ENCODE data around the gene PERM1. TPM values are rescaled to one million over a fixed set of nuclear protein-coding genes. Genes with fewer than 3 reads are reported as not detected.
A peak's percentile ranks its signal among the peaks of the same experiment; 100 is the strongest.

Gene PERM1
- total and polyA plus RNA-seq, 2 donors (not counting 1 experiment from before 2014, with no cell fraction given), result 0.03 to 0.17 TPM

DNA sequence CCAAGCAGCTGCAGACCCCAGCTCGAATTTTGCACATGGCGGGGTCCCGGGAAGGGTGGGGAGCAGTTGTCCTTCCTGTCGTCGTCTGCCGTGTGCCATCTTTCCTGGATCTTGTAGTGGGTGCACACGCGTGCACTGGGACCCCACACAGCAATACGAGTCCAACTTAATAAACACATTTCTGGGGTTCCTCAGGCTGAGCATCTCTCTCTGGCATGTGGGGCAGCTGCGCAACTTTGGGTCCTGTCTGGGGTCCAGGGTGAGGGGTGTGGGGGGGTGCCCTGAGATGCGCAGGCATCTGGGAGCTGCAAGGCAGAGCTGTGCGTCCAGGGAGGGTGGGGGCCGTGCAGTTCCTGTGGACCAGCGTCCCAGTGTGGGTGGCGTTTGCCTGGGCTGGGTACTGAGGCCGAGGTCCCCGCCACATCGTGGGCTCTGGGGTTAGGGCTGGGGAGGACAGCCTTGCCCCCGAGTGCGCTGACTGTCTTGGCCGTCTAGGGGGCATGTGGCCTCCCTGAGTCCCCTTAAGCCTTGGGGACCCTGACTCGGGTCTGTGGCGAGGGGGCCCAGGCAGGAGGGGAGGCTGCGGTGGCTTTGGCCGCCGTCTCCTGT, 16.3 kb downstream of the PERM1 start:
- H2AFZ ChIP-seq (ENCODE audit: low read length), result no peak overlapping the region
- TF ChIP-seq, protein P1, sequence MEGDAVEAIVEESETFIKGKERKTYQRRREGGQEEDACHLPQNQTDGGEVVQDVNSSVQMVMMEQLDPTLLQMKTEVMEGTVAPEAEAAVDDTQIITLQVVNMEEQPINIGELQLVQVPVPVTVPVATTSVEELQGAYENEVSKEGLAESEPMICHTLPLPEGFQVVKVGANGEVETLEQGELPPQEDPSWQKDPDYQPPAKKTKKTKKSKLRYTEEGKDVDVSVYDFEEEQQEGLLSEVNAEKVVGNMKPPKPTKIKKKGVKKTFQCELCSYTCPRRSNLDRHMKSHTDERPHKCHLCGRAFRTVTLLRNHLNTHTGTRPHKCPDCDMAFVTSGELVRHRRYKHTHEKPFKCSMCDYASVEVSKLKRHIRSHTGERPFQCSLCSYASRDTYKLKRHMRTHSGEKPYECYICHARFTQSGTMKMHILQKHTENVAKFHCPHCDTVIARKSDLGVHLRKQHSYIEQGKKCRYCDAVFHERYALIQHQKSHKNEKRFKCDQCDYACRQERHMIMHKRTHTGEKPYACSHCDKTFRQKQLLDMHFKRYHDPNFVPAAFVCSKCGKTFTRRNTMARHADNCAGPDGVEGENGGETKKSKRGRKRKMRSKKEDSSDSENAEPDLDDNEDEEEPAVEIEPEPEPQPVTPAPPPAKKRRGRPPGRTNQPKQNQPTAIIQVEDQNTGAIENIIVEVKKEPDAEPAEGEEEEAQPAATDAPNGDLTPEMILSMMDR (conservative IDR thresholded peaks at IDR 0.05 in 1 of 2, IDR thresholded peaks at IDR 0.05 in 1 of 2; ENCODE audit: low read depth in 1 of 2, low read length in 2 of 2), result no peak
- no peak for TF ChIP-seq EZH2 (IDR thresholded peaks at IDR 0.05; ENCODE audit: low read length, missing control alignments)
- peak overlapping the region in 1 of 4 experiments; percentile 69 for H3K4me3 ChIP-seq (replicated peaks in 1 of 4; ENCODE audit: control extremely low read depth in 1 of 4, insufficient read depth in 1 of 4, low read depth in 3 of 4, low read length in 4 of 4)
- peak overlapping the region; percentile 90 for H3K27ac ChIP-seq (ENCODE audit: insufficient read depth, low read length)
- H3K9me3 ChIP-seq (ENCODE audit: control insufficient read depth, insufficient read depth, low read depth, low read length), result no peaks in the 10 kb centered on the region
- peaks cover 2% of the 10 kb centered on the region for H3K79me2 ChIP-seq (ENCODE audit: control insufficient read depth, insufficient read depth, low read length)
- H3K9ac ChIP-seq (ENCODE audit: insufficient read depth, low read length), result no peak overlapping the region
- no peaks in the 10 kb centered on the region for H4K20me1 ChIP-seq (ENCODE audit: control insufficient read depth, extremely low read depth, insufficient read depth, low read length)
- DNase-seq (ENCODE audit: low read depth in 2 of 2), result no peak
- H3K4me2 ChIP-seq (ENCODE audit: extremely low read depth, insufficient read depth, low read length), result no peak overlapping the region
- H3K27me3 ChIP-seq (ENCODE audit: control insufficient read depth, insufficient read depth, low read length), result no peaks in the 10 kb centered on the region
- peaks cover 8% of the 10 kb centered on the region for H3K4me1 ChIP-seq (ENCODE audit: control insufficient read depth, extremely low read depth, insufficient read depth, low read length)
- peaks cover 10% of the 10 kb centered on the region for H3K36me3 ChIP-seq (ENCODE audit: control insufficient read depth, insufficient read depth, low read length)

DNA sequence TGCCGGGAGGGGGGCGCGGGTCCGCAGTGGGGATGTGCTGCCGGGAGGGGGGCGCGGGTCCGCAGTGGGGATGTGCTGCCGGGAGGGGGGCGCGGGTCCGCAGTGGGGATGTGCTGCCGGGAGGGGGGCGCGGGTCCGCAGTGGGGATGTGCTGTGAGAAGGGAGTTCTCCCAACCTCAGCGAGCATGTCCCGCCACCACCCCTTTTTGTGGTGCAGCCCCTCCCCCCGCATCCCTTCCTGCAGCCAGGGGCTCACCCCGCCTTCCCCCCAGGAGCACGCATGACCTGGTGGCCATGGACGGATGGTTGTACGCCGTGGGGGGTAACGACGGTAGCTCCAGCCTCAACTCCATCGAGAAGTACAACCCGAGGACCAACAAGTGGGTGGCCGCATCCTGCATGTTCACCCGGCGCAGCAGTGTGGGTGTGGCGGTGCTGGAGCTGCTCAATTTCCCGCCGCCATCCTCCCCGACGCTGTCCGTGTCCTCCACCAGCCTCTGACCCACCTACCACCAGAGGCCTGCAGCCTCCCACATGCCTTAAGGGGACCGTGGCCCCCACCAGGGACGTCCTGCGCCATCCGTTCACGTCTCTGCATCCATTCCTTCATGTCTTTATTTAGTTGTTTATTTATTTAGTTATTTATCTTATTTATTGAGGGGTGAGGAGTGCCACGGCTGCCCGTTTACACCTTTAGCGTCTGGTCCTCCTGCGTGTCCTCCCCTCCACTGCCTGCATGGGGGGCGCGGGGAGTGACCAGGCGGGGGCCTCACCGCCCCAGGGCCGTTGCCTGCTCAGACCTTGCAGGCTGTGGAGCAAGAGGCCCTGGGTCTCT, 17.0 kb downstream of the PERM1 start:
- no peak for TF ChIP-seq EZH2 (IDR thresholded peaks at IDR 0.05; ENCODE audit: low read length, missing control alignments)
- H3K4me1 ChIP-seq (ENCODE audit: control insufficient read depth, extremely low read depth, insufficient read depth, low read length), result peaks cover 8% of the 10 kb centered on the region
- H2AFZ ChIP-seq (ENCODE audit: low read length), result no peak overlapping the region
- no peaks in the 10 kb centered on the region for H4K20me1 ChIP-seq (ENCODE audit: control insufficient read depth, extremely low read depth, insufficient read depth, low read length)
- peaks cover 10% of the 10 kb centered on the region for H3K36me3 ChIP-seq (ENCODE audit: control insufficient read depth, insufficient read depth, low read length)
- H3K27ac ChIP-seq (ENCODE audit: insufficient read depth, low read length), result no peak overlapping the region
- H3K4me2 ChIP-seq (ENCODE audit: extremely low read depth, insufficient read depth, low read length), result no peak overlapping the region
- H3K27me3 ChIP-seq (ENCODE audit: control insufficient read depth, insufficient read depth, low read length), result no peaks in the 10 kb centered on the region
- peaks cover 2% of the 10 kb centered on the region for H3K79me2 ChIP-seq (ENCODE audit: control insufficient read depth, insufficient read depth, low read length)
- DNase-seq (ENCODE audit: low read depth in 2 of 2), result no peak
- H3K4me3 ChIP-seq (replicated peaks in 1 of 4; ENCODE audit: control extremely low read depth in 1 of 4, insufficient read depth in 1 of 4, low read depth in 3 of 4, low read length in 4 of 4), result no peak overlapping the region
- H3K9ac ChIP-seq (ENCODE audit: insufficient read depth, low read length), result no peak overlapping the region
- no peaks in the 10 kb centered on the region for H3K9me3 ChIP-seq (ENCODE audit: control insufficient read depth, insufficient read depth, low read depth, low read length)

DNA sequence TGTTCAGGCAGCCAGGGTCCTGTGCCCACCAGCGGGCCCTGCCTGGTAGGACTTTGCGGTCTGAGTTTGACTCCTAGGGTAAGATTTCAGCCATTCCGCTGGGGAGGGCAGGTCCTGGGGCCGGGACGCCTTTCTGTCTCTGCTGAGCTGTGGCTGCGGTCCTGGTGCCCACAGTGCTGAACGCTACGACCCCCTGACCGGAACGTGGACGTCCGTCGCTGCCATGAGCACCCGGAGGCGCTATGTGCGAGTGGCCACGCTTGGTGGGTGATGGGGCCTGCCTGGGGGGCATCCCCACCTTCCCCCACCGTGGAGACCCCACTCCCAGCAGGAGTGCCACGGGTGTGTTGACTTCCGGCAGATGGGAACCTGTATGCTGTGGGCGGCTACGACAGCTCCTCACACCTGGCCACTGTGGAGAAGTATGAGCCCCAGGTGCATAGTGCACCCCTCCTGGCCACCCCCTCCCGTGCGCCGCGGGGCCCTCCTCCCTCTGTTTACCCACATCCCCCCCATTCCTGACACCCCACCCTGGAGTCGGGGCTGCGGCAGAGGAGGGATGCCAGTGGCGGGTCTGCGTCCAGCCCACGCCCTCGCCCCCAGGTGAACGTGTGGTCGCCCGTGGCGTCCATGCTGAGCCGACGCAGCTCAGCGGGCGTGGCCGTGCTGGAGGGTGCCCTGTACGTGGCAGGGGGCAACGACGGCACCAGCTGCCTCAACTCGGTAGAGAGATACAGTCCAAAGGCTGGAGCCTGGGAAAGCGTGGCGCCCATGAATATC, 18.0 kb downstream of the PERM1 start:
- H3K9me3 ChIP-seq (ENCODE audit: control insufficient read depth, insufficient read depth, low read depth, low read length), result no peaks in the 10 kb centered on the region

More for the DNA sequence above, 18.0 kb downstream of the PERM1 start:
- no peak for TF ChIP-seq EZH2 (IDR thresholded peaks at IDR 0.05; ENCODE audit: low read length, missing control alignments)
- TF ChIP-seq, protein P1 (conservative IDR thresholded peaks at IDR 0.05 in 1 of 2, IDR thresholded peaks at IDR 0.05 in 1 of 2; ENCODE audit: low read depth in 1 of 2, low read length in 2 of 2), result no peak
- Histone ChIP-seq H3K27me3 (ENCODE audit: control insufficient read depth, insufficient read depth, low read length) (no peaks in the 10 kb centered on the region), H3K27ac (ENCODE audit: insufficient read depth, low read length) (no peak overlapping the region), H4K20me1 (ENCODE audit: control insufficient read depth, extremely low read depth, insufficient read depth, low read length) (no peaks in the 10 kb centered on the region), H3K9ac (ENCODE audit: insufficient read depth, low read length) (no peak overlapping the region), H3K79me2 (ENCODE audit: control insufficient read depth, insufficient read depth, low read length) (peaks cover 3% of the 10 kb centered on the region), H3K4me1 (ENCODE audit: control insufficient read depth, extremely low read depth, insufficient read depth, low read length) (peaks cover 8% of the 10 kb centered on the region), H2AFZ (ENCODE audit: low read length) (no peak overlapping the region), H3K4me3 (replicated peaks in 1 of 4; ENCODE audit: control extremely low read depth in 1 of 4, insufficient read depth in 1 of 4, low read depth in 3 of 4, low read length in 4 of 4) (no peak overlapping the region), H3K36me3 (ENCODE audit: control insufficient read depth, insufficient read depth, low read length) (peaks cover 10% of the 10 kb centered on the region), H3K4me2 (ENCODE audit: extremely low read depth, insufficient read depth, low read length) (no peak overlapping the region)
- no peak for DNase-seq (ENCODE audit: low read depth in 2 of 2)
